GM12892 (cell line): ENCODE results near the gene CCRL2.

ENCODE experiments used
- POLR2A ChIP-seq: IDR thresholded peaks from 2 replicates; pipeline ENCODE4 v1.6.1; 2011; ENCODE audit warnings: low read depth, low read length, control low read depth
- TAF1 ChIP-seq: IDR thresholded peaks from 2 replicates; pipeline ENCODE4 v1.6.1; 2011; ENCODE audit warnings: low read depth, mild to moderate bottlenecking, control low read depth, low read length, borderline replicate concordance

DNA sequence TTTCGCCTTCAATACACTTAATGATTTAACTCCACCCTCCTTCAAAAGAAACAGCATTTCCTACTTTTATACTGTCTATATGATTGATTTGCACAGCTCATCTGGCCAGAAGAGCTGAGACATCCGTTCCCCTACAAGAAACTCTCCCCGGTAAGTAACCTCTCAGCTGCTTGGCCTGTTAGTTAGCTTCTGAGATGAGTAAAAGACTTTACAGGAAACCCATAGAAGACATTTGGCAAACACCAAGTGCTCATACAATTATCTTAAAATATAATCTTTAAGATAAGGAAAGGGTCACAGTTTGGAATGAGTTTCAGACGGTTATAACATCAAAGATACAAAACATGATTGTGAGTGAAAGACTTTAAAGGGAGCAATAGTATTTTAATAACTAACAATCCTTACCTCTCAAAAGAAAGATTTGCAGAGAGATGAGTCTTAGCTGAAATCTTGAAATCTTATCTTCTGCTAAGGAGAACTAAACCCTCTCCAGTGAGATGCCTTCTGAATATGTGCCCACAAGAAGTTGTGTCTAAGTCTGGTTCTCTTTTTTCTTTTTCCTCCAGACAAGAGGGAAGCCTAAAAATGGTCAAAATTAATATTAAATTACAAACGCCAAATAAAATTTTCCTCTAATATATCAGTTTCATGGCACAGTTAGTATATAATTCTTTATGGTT, 36.1 kb upstream of the CCRL2 start, which contains the start of gene CCR5:
- TF ChIP-seq POLR2A: no peak
- TF ChIP-seq TAF1: no peak
